ENCODE data around the gene STAM.

The STAM gene

GRCh38 chr10:17735166-17735941, 91.4 kb downstream of the STAM start:
- H3K4me3 ChIP-seq (ENCODE audit: low read depth, low read length), result no peak overlapping the region
- no peak for TF ChIP-seq CTCF (IDR thresholded peaks at IDR 0.05; ENCODE audit: borderline replicate concordance, insufficient read depth, low read depth, low read length)

GRCh38 chr10:17736223-17736622, 92.3 kb downstream of the STAM start:
- no peak for TF ChIP-seq CTCF (IDR thresholded peaks at IDR 0.05; ENCODE audit: borderline replicate concordance, insufficient read depth, low read depth, low read length)
- H3K4me3 ChIP-seq (ENCODE audit: low read depth, low read length), result no peak overlapping the region

GRCh38 chr10:17737027-17737965, 93.3 kb downstream of the STAM start:
- no peak overlapping the region for H3K4me3 ChIP-seq (ENCODE audit: low read depth, low read length)
- no peak; the same call in 1 of the 2 replicates for TF ChIP-seq CTCF (IDR thresholded peaks at IDR 0.05; ENCODE audit: borderline replicate concordance, insufficient read depth, low read depth, low read length)

- no peak overlapping the region for H3K4me3 ChIP-seq (ENCODE audit: low read depth, low read length)
These were observed 96.7 kb downstream of the STAM start for GRCh38 chr10:17740668-17741067.

GRCh38 chr10:17742918-17743317, 99.0 kb downstream of the STAM start:
- H3K4me3 ChIP-seq (ENCODE audit: low read depth, low read length), result no peak overlapping the region
- peak; percentile 75 for TF ChIP-seq CTCF (IDR thresholded peaks at IDR 0.05; ENCODE audit: borderline replicate concordance, insufficient read depth, low read depth, low read length)

More at GRCh38 chr10:17740668-17741067, 96.7 kb downstream of the STAM start:
- no peak for TF ChIP-seq CTCF (IDR thresholded peaks at IDR 0.05; ENCODE audit: borderline replicate concordance, insufficient read depth, low read depth, low read length)

- TF ChIP-seq CTCF (IDR thresholded peaks at IDR 0.05; ENCODE audit: borderline replicate concordance, insufficient read depth, low read depth, low read length), result no peak
- no peak overlapping the region for H3K4me3 ChIP-seq (ENCODE audit: low read depth, low read length)
These were observed 99.5 kb downstream of the STAM start for GRCh38 chr10:17743437-17743836.
